Skeletal muscle satellite cell (primary cell): Measurements from ENCODE around the gene PLEK.

ENCODE experiments used
- H3K27me3 ChIP-seq: 2 replicates; pipeline ENCODE4 v1.7.0; 2013; ENCODE audit warnings: low read length; ENCODE audit not compliant: control insufficient read depth, insufficient read depth
- H3K36me3 ChIP-seq: 2 replicates; pipeline ENCODE4 v1.7.0; 2013; ENCODE audit warnings: mild to moderate bottlenecking, control low read depth, low read length; ENCODE audit not compliant: insufficient read depth
- H3K4me1 ChIP-seq: 2 replicates; pipeline ENCODE4 v1.7.0; 2013; ENCODE audit warnings: low read length; ENCODE audit not compliant: control insufficient read depth, insufficient read depth
- H3K4me2 ChIP-seq: 2 replicates; pipeline ENCODE4 v1.7.0; 2013; ENCODE audit warnings: mild to moderate bottlenecking, low read length
- H3K4me3 ChIP-seq: 2 replicates; pipeline ENCODE4 v1.7.0; 2013; ENCODE audit warnings: low read length
- H3K9ac ChIP-seq: 2 replicates; pipeline ENCODE4 v1.7.0; 2013; ENCODE audit warnings: mild to moderate bottlenecking, low read depth, low read length, moderate library complexity
- H3K9me3 ChIP-seq: replicated peaks from 2 replicates; pipeline ENCODE4 v1.7.0; 2013; ENCODE audit warnings: mild to moderate bottlenecking, control low read depth, low read length

Gene PLEK

GRCh38 chr2:68404893-68405799 is 40.1 kb downstream of the PLEK start:
- H3K4me1 ChIP-seq = no peaks in the 10 kb centered on the region
- no peak overlapping the region for H3K4me2 ChIP-seq
- no peak overlapping the region for H3K4me3 ChIP-seq
- no peak overlapping the region for H3K9ac ChIP-seq
- H3K27me3 ChIP-seq = peaks cover 30% of the 10 kb centered on the region
- H3K36me3 ChIP-seq = no peaks in the 10 kb centered on the region
- no peaks in the 10 kb centered on the region for H3K9me3 ChIP-seq

- H3K4me1 ChIP-seq = no peaks in the 10 kb centered on the region
- H3K9ac ChIP-seq = no peak overlapping the region
- H3K4me2 ChIP-seq = no peak overlapping the region
- H3K4me3 ChIP-seq = no peak overlapping the region
- no peaks in the 10 kb centered on the region for H3K36me3 ChIP-seq
- H3K27me3 ChIP-seq = peaks cover 8% of the 10 kb centered on the region
- H3K9me3 ChIP-seq = no peaks in the 10 kb centered on the region
Observed at GRCh38 chr2:68411397-68412126, 46.5 kb downstream of the PLEK start.

GRCh38 chr2:68412127-68412819 is 47.2 kb downstream of the PLEK start:
- no peak overlapping the region for H3K4me2 ChIP-seq
- H3K9me3 ChIP-seq = no peaks in the 10 kb centered on the region
- no peaks in the 10 kb centered on the region for H3K36me3 ChIP-seq
- H3K4me3 ChIP-seq = no peak overlapping the region
- H3K4me1 ChIP-seq = no peaks in the 10 kb centered on the region
- peaks cover 13% of the 10 kb centered on the region for H3K27me3 ChIP-seq
- H3K9ac ChIP-seq = no peak overlapping the region

GRCh38 chr2:68413466-68413865 is 48.4 kb downstream of the PLEK start:
- Histone ChIP-seq H3K9ac (no peak overlapping the region), H3K4me1 (no peaks in the 10 kb centered on the region), H3K27me3 (peaks cover 23% of the 10 kb centered on the region), H3K4me2 (no peak overlapping the region), H3K9me3 (no peaks in the 10 kb centered on the region), H3K4me3 (no peak overlapping the region), H3K36me3 (no peaks in the 10 kb centered on the region)

GRCh38 chr2:68414452-68414851 is 49.4 kb downstream of the PLEK start:
- H3K27me3 ChIP-seq = peaks cover 32% of the 10 kb centered on the region
- H3K4me1 ChIP-seq = no peaks in the 10 kb centered on the region
- H3K9me3 ChIP-seq = no peaks in the 10 kb centered on the region
- H3K4me2 ChIP-seq = no peak overlapping the region
- no peak overlapping the region for H3K9ac ChIP-seq
- no peak overlapping the region for H3K4me3 ChIP-seq
- no peaks in the 10 kb centered on the region for H3K36me3 ChIP-seq

- Histone ChIP-seq H3K4me2 (no peak overlapping the region), H3K27me3 (peaks cover 36% of the 10 kb centered on the region), H3K36me3 (no peaks in the 10 kb centered on the region), H3K9me3 (no peaks in the 10 kb centered on the region), H3K4me1 (no peaks in the 10 kb centered on the region), H3K9ac (no peak overlapping the region), H3K4me3 (no peak overlapping the region)
Observed at GRCh38 chr2:68414876-68415275, 49.8 kb downstream of the PLEK start.

- Histone ChIP-seq H3K4me2 (no peak overlapping the region), H3K9ac (no peak overlapping the region), H3K36me3 (no peaks in the 10 kb centered on the region), H3K4me3 (no peak overlapping the region), H3K27me3 (peaks cover 39% of the 10 kb centered on the region), H3K9me3 (no peaks in the 10 kb centered on the region), H3K4me1 (no peaks in the 10 kb centered on the region)
Observed at GRCh38 chr2:68415521-68415920, 50.4 kb downstream of the PLEK start.

GRCh38 chr2:68416081-68416675 is 51.1 kb downstream of the PLEK start:
- no peaks in the 10 kb centered on the region for H3K4me1 ChIP-seq
- no peak overlapping the region for H3K4me3 ChIP-seq
- H3K36me3 ChIP-seq = no peaks in the 10 kb centered on the region
- no peak overlapping the region for H3K4me2 ChIP-seq
- H3K27me3 ChIP-seq = peaks cover 46% of the 10 kb centered on the region
- H3K9me3 ChIP-seq = no peaks in the 10 kb centered on the region
- no peak overlapping the region for H3K9ac ChIP-seq

- H3K4me3 ChIP-seq = no peak overlapping the region
- H3K9ac ChIP-seq = no peak overlapping the region
- no peaks in the 10 kb centered on the region for H3K4me1 ChIP-seq
- H3K9me3 ChIP-seq = no peaks in the 10 kb centered on the region
- no peak overlapping the region for H3K4me2 ChIP-seq
- H3K27me3 ChIP-seq = peaks cover 56% of the 10 kb centered on the region
- no peaks in the 10 kb centered on the region for H3K36me3 ChIP-seq
Observed at GRCh38 chr2:68417926-68418325, 52.8 kb downstream of the PLEK start.

- H3K4me2 ChIP-seq = no peak overlapping the region
- no peak overlapping the region for H3K9ac ChIP-seq
- no peaks in the 10 kb centered on the region for H3K4me1 ChIP-seq
- H3K4me3 ChIP-seq = no peak overlapping the region
- no peaks in the 10 kb centered on the region for H3K9me3 ChIP-seq
- H3K36me3 ChIP-seq = no peaks in the 10 kb centered on the region
- peaks cover 57% of the 10 kb centered on the region for H3K27me3 ChIP-seq
Observed at GRCh38 chr2:68418419-68418818, 53.3 kb downstream of the PLEK start.

GRCh38 chr2:68418855-68419254 is 53.8 kb downstream of the PLEK start:
- Histone ChIP-seq H3K4me1 (no peaks in the 10 kb centered on the region), H3K36me3 (no peaks in the 10 kb centered on the region), H3K4me3 (no peak overlapping the region), H3K27me3 (peaks cover 62% of the 10 kb centered on the region), H3K4me2 (no peak overlapping the region), H3K9me3 (no peaks in the 10 kb centered on the region), H3K9ac (no peak overlapping the region)
